ENCODE data around the gene PIGX.

Gene PIGX

GRCh38 chr3:196757876-196758739 lies 45.9 kb downstream of the PIGX start:
- no peak for DNase-seq

- DNase-seq, result no peak
Measured at GRCh38 chr3:196763179-196763578, 51.0 kb downstream of the PIGX start.

- no peak for DNase-seq
Measured at GRCh38 chr3:196765454-196765853, 53.3 kb downstream of the PIGX start.

- DNase-seq, result no peak
Measured at GRCh38 chr3:196771067-196771466, 58.9 kb downstream of the PIGX start.

- no peak for DNase-seq
Measured at GRCh38 chr3:196772102-196772501, 59.9 kb downstream of the PIGX start.

GRCh38 chr3:196772897-196773296 lies 60.7 kb downstream of the PIGX start:
- DNase-seq, result no peak

GRCh38 chr3:196774191-196774820 lies 62.1 kb downstream of the PIGX start:
- no peak for DNase-seq

GRCh38 chr3:196774848-196775422 lies 62.8 kb downstream of the PIGX start:
- no peak for DNase-seq

GRCh38 chr3:196775938-196776337 lies 63.8 kb downstream of the PIGX start:
- no peak for DNase-seq

- no peak for DNase-seq
Measured at GRCh38 chr3:196777836-196778235, 65.7 kb downstream of the PIGX start.

GRCh38 chr3:196778755-196779154 lies 66.6 kb downstream of the PIGX start:
- DNase-seq, result no peak

GRCh38 chr3:196782511-196782910 lies 70.3 kb downstream of the PIGX start:
- DNase-seq, result no peak
